Testis (tissue), 3 donors: ENCODE measurements around the gene CRIP1. TPM values are rescaled to one million over a fixed set of nuclear protein-coding genes. Genes with fewer than 3 reads are reported as not detected.

ENCODE experiments used
- DNase-seq: peaks from one replicate; pipeline ENCODE4 v3.0.0-alpha.2; 2019
- H3K27ac ChIP-seq, 2 donors: fragments of 200-600 bp; sonication (generic); one replicate each; pipeline ENCODE4 v1.5.1; 2019
- H3K27me3 ChIP-seq: fragments of 200-600 bp; sonication (generic); one replicate; pipeline ENCODE4 v1.5.1; 2019
- H3K36me3 ChIP-seq: fragments of 200-600 bp; sonication (generic); one replicate; pipeline ENCODE4 v1.5.1; 2017; ENCODE audit warnings: low read depth; ENCODE audit errors: missing control alignments
- H3K4me1 ChIP-seq: fragments of 200-600 bp; sonication (generic); one replicate; pipeline ENCODE4 v1.5.1; 2019
- H3K4me3 ChIP-seq, 2 donors: fragments of 200-600 bp; sonication (generic); one replicate each; pipeline ENCODE4 v1.5.1; 2017 to 2019
- H3K9me3 ChIP-seq: fragments of 200-600 bp; sonication (generic); one replicate; pipeline ENCODE4 v1.5.1; 2017
- CTCF ChIP-seq, 3 experiments: fragments of 450-650 bp in 2 of 3; fragments of 200-600 bp in 1 of 3; sonication (generic) in 1 of 3; IDR thresholded peaks; one replicate each; pipeline ENCODE4 v1.5.1; 2016 to 2019; ENCODE audit warnings: antibody characterized with exemption in 3 of 3, mild to moderate bottlenecking in 2 of 3, moderate library complexity in 1 of 3
- POLR2A ChIP-seq: fragments of 450-650 bp; IDR thresholded peaks from one replicate; pipeline ENCODE4 v1.6.1; 2017; ENCODE audit warnings: antibody characterized with exemption, mild to moderate bottlenecking, moderate library complexity
- WGBS, 2 donors: methylation state at CpG; one replicate each; pipeline ENCODE4 v1.1.5; 2018; 5-methylcytosine and 5-hydroxymethylcytosine counted together
- intact Hi-C: fragments of 100-400 bp; cut with DNase I; formaldehyde crosslinking; loops from one replicate; pipeline ENCODE4 v1.15.1; 2023; ENCODE audit warnings: low total_unique reads
- polyA plus RNA-seq: library from polyadenylated mRNA; stranded (reverse); fragments of 350-450 nt; fragmentation: Illumina TruSeq; extraction: RNeasy Lipid Tissue Mini Kit (QIAGEN cat#74804); gene quantifications from one replicate; pipeline ENCODE4 v1.2.3, GENCODE V29; 2014; ENCODE audit warnings: low read depth, low replicate concordance; ENCODE audit not compliant: insufficient read depth
- total RNA-seq, 2 donors: library from RNA; depleted of rRNA; stranded (reverse); fragments of >200 nt; gene quantifications; one replicate each; pipeline ENCODE4 v1.2.3, GENCODE V29; 2016

Gene CRIP1
- total and polyA plus RNA-seq, 3 donors from 2014 or later, result 3.0 to 154 (median 4.4) TPM

- no peak overlapping the region for H3K27ac ChIP-seq
- H3K4me3 ChIP-seq, result no peak overlapping the region
- no peaks in the 10 kb centered on the region for H3K9me3 ChIP-seq
- DNase-seq, result no peak
- intact Hi-C loops, result loop anchor here (5.0 kb wide), 1 partner anchor 323 kb away; no protein-coding TSS in a partner anchor
- no peaks in the 10 kb centered on the region for H3K36me3 ChIP-seq
- TF ChIP-seq POLR2A, result no peak
- TF ChIP-seq CTCF (IDR thresholded peaks at IDR 0.05), result no peak
- peaks cover 22% of the 10 kb centered on the region for H3K4me1 ChIP-seq
- H3K27me3 ChIP-seq, result no peaks in the 10 kb centered on the region
- 43 to 65% methylated on average over 9 of the region's 9 CpGs for WGBS, 2 donors
These were observed 38.6 kb downstream of the CRIP1 start for GRCh38 chr14:105525326-105525725.

GRCh38 chr14:105525861-105526775 lies 39.4 kb downstream of the CRIP1 start, which contains the start of gene TMEM121:
TSS of gene TMEM121 (plus strand) at chr14:105526583. CDS start at chr14:105528835, 2,252 bp downstream.
- DNase-seq, result peak; percentile 25
- Histone ChIP-seq H3K36me3 (no peaks in the 10 kb centered on the region), H3K27me3 (no peaks in the 10 kb centered on the region), H3K27ac (no peak within 1 kb of the TSS), H3K4me3 (peak within 1 kb of the TSS; percentile 49 to 71), H3K9me3 (no peaks in the 10 kb centered on the region), H3K4me1 (peaks cover 22% of the 10 kb centered on the region)
- TF ChIP-seq POLR2A (no peak), CTCF (IDR thresholded peaks at IDR 0.05) (no peak)
- intact Hi-C loops, result loop anchor here (5.0 kb wide), 1 partner anchor 324 kb away; no protein-coding TSS in a partner anchor
- 0 to 4% methylated on average over 7 to 23 of the region's 88 CpGs for WGBS, 2 donors

DNA sequence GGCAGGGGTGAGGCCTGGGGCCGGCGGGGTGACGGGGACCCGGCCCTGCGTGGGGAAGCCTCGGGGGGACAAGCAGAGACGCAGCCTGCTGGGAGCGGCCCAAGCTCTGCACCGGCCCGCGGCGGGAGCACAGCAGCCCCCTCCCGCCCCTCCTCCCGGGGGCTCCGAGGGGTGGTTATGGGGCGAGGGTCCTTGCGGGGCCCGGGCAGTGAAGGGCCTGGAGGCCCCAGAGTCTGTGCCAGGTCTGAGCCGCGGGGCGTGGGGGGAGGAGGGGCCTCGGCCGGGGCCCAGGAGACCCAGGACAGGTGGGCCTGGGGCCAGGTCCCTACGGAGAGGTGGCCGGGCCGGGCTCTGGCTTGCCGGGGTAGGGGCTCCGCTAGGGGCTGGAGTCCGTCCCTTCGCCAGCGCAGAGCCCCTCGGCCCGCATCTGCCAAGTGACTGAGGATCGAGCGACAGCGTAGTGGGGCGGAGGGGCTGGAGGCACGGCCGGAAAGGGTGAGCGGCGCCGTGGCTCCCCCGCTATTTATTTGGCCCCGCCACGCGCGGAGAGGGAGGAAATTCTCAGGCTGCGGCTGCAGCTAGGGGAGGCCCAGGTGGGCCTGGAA lies 40.2 kb downstream of the CRIP1 start:
- TF ChIP-seq POLR2A (no peak), CTCF (IDR thresholded peaks at IDR 0.05) (no peak)
- Histone ChIP-seq H3K9me3 (no peaks in the 10 kb centered on the region), H3K36me3 (no peaks in the 10 kb centered on the region), H3K4me3 (peak overlapping the region; percentile 49 to 71), H3K4me1 (peaks cover 22% of the 10 kb centered on the region), H3K27me3 (no peaks in the 10 kb centered on the region), H3K27ac (no peak overlapping the region)
- no peak for DNase-seq
- intact Hi-C loops, result loop anchor here (5.0 kb wide), 1 partner anchor 325 kb away; no protein-coding TSS in a partner anchor
- 3% methylated on average over 33 of the region's 48 CpGs; no CpG with 5 or more reads in 1 of the 2 donors for WGBS, 2 donors

- Histone ChIP-seq H3K27me3 (no peaks in the 10 kb centered on the region), H3K36me3 (no peaks in the 10 kb centered on the region), H3K4me1 (peaks cover 22% of the 10 kb centered on the region), H3K9me3 (no peaks in the 10 kb centered on the region), H3K27ac (no peak overlapping the region), H3K4me3 (peak overlapping the region; percentile 49 to 71)
- WGBS, 2 donors, result 8 to 14% methylated on average over 10 to 23 of the region's 23 CpGs
- TF ChIP-seq CTCF (IDR thresholded peaks at IDR 0.05) (no peak), POLR2A (no peak)
- DNase-seq, result no peak
- intact Hi-C loops, result loop anchor here (5.0 kb wide), 1 partner anchor 325 kb away; no protein-coding TSS in a partner anchor
These were observed 40.7 kb downstream of the CRIP1 start for GRCh38 chr14:105527381-105527825.
